Right lobe of liver (tissue), 6 donors: Measurements from ENCODE around the gene ABHD5. TPM values are rescaled to one million over a fixed set of nuclear protein-coding genes. Genes with fewer than 3 reads are reported as not detected.

Experiments
- ATAC-seq, 4 donors: fragments of 200-7000 bp; cut with Tn5 transposase; one replicate each; pipeline ENCODE4 v1.9.1; 2020; ENCODE audit warnings: mild to moderate bottlenecking in 4 of 4, moderate library complexity in 4 of 4
- DNase-seq, 3 donors: peaks; one replicate each; pipeline ENCODE4 v3.0.0-alpha.2; 2020
- H3K27ac ChIP-seq, 3 donors: fragments of 200-600 bp; one replicate each; pipeline ENCODE4 v1.8.0; 2022
- H3K27me3 ChIP-seq, 2 donors: fragments of 200-600 bp; one replicate each; pipeline ENCODE4 v1.8.0; 2022
- H3K36me3 ChIP-seq, 4 donors: fragments of 200-600 bp; sonication (generic) in 1 of 4; one replicate each; pipeline versions ENCODE4 v1.5.1 to v1.8.0; 2017 to 2022; ENCODE audit warnings: control low read depth in 1 of 4
- H3K4me1 ChIP-seq, 4 donors: fragments of 200-600 bp; sonication (generic) in 1 of 4; one replicate each; pipeline versions ENCODE4 v1.5.1 to v1.8.0; 2017 to 2022; ENCODE audit warnings: control low read depth in 1 of 4
- H3K4me3 ChIP-seq, 3 donors: fragments of 200-600 bp; one replicate each; pipeline ENCODE4 v1.8.0; 2022
- H3K9me3 ChIP-seq, 4 donors: fragments of 200-600 bp; sonication (generic) in 1 of 4; one replicate each; pipeline versions ENCODE4 v1.5.1 to v1.8.0; 2017 to 2022; ENCODE audit warnings: control low read depth in 1 of 4
- CTCF ChIP-seq, 4 donors: fragments of 200-600 bp in 3 of 4; fragments of 450-650 bp in 1 of 4; IDR thresholded peaks; one replicate each; pipeline versions ENCODE4 v1.5.1 to v1.8.0; 2016 to 2022; ENCODE audit warnings: antibody characterized with exemption in 4 of 4, mild to moderate bottlenecking in 2 of 4
- POLR2A ChIP-seq: fragments of 450-650 bp; IDR thresholded peaks from one replicate; pipeline ENCODE4 v1.6.1; 2017; ENCODE audit warnings: antibody characterized with exemption, mild to moderate bottlenecking
- WGBS: methylation state at CpG from one replicate; pipeline ENCODE4 v1.1.6; 2018; ENCODE audit warnings: low coverage, low lambda C conversion rate; ENCODE audit not compliant: insufficient coverage; ENCODE audit errors: missing lambda C conversion rate; 5-methylcytosine and 5-hydroxymethylcytosine counted together
- intact Hi-C, 2 donors: fragments of 100-400 bp; cut with DNase I; formaldehyde crosslinking; loops; one replicate each; pipeline versions ENCODE4 v1.11.2 to v1.14.1; 2022
- total RNA-seq, 6 experiments: library from RNA; depleted of rRNA in 2 of 6; stranded (reverse); fragments of >200 nt in 2 of 6; fragmentation: NEBNext Ultra II Directional in 3 of 6; extraction: Animal tissue kit (Norgen Biotek cat#: 25700) in 3 of 6; gene quantifications; one replicate each; pipeline versions ENCODE4 v1.1.0 to v1.2.4, GENCODE V29; 2016 to 2023
- donor health status: DM: no; HTN: yes; CAD: no.
- donor health status: DM: no; HTN: no; CAD: no.
- donor health status: DM: no; HTN: no; CAD: no.
- donor health status: DM: no; HTN: yes; CAD: no.
- donor health status: DM: no; HTN: yes; CAD: no.

The ABHD5 gene
- total RNA-seq, 6 experiments from 2014 or later: 10.8 to 23.0 (median 14.6) TPM

- DNase-seq (no peak), ATAC-seq (no peak)
- Histone ChIP-seq H3K9me3 (no peaks in the 10 kb centered on the region), H3K4me3 (no peak overlapping the region), H3K36me3 (no peaks in the 10 kb centered on the region), H3K27me3 (no peaks in the 10 kb centered on the region), H3K27ac (no peak overlapping the region), H3K4me1 (no peaks in the 10 kb centered on the region)
- WGBS: no CpG with 5 or more reads among the region's 1 CpG
- intact Hi-C loops: no loop called here
- TF ChIP-seq CTCF (IDR thresholded peaks at IDR 0.05) (no peak), POLR2A (no peak)
These were observed 39.1 kb downstream of the ABHD5 start for GRCh38 chr3:43729707-43730414.

- Histone ChIP-seq H3K4me3 (no peak overlapping the region), H3K9me3 (no peaks in the 10 kb centered on the region), H3K27me3 (no peaks in the 10 kb centered on the region), H3K27ac (no peak overlapping the region), H3K4me1 (peaks cover 0 to 17% (median 3%) of the 10 kb centered on the region in 4 donors), H3K36me3 (no peaks in the 10 kb centered on the region)
- no peak for DNase-seq
- no peak for ATAC-seq
- TF ChIP-seq POLR2A: no peak
- TF ChIP-seq CTCF (IDR thresholded peaks at IDR 0.05): no peak
- WGBS: 66% methylated on average over 3 of the region's 6 CpGs
- intact Hi-C loops: no loop called here
These were observed 42.1 kb downstream of the ABHD5 start for GRCh38 chr3:43732747-43733425.

GRCh38 chr3:43733459-43734384 is 43.0 kb downstream of the ABHD5 start:
- 82% methylated on average over 3 of the region's 6 CpGs for WGBS
- intact Hi-C loops: no loop called here
- H3K27me3 ChIP-seq: no peaks in the 10 kb centered on the region
- ATAC-seq (no peak), DNase-seq (no peak)
- no peaks in the 10 kb centered on the region for H3K36me3 ChIP-seq
- peaks cover 0 to 26% (median 4%) of the 10 kb centered on the region in 4 donors for H3K4me1 ChIP-seq
- no peaks in the 10 kb centered on the region for H3K9me3 ChIP-seq
- TF ChIP-seq CTCF (IDR thresholded peaks at IDR 0.05): no peak
- TF ChIP-seq POLR2A: no peak
- H3K27ac ChIP-seq: no peak overlapping the region
- H3K4me3 ChIP-seq: no peak overlapping the region

GRCh38 chr3:43734685-43735084 is 43.9 kb downstream of the ABHD5 start:
- WGBS: 78% methylated on average over 2 of the region's 2 CpGs
- no peak for TF ChIP-seq POLR2A
- no peak for TF ChIP-seq CTCF (IDR thresholded peaks at IDR 0.05)
- no peaks in the 10 kb centered on the region for H3K9me3 ChIP-seq
- H3K27ac ChIP-seq: no peak overlapping the region
- H3K4me3 ChIP-seq: no peak overlapping the region
- H3K4me1 ChIP-seq: peaks cover 0 to 29% (median 4%) of the 10 kb centered on the region in 4 donors
- DNase-seq: no peak
- no peak for ATAC-seq
- intact Hi-C loops: no loop called here
- H3K36me3 ChIP-seq: no peaks in the 10 kb centered on the region
- no peaks in the 10 kb centered on the region for H3K27me3 ChIP-seq
